H9 (cell line): ENCODE results near the gene RADX. TPM values are rescaled to one million over a fixed set of nuclear protein-coding genes. Genes with fewer than 3 reads are reported as not detected.

Source experiments
- DNase-seq: peaks from one replicate; pipeline ENCODE4 v3.0.0-alpha.2; 2017
- H2AFZ ChIP-seq: one replicate; pipeline ENCODE4 v1.6.1; 2013; ENCODE audit warnings: mild to moderate bottlenecking, low read length, control low read depth, moderate library complexity
- H2AK5ac ChIP-seq: 2 replicates; pipeline ENCODE4 v1.6.1; 2013; ENCODE audit warnings: low read length, control low read depth, mixed read lengths; ENCODE audit not compliant: insufficient read length
- H2BK120ac ChIP-seq: one replicate; pipeline ENCODE4 v1.6.1; 2013; ENCODE audit warnings: low read depth, mild to moderate bottlenecking, low read length, control low read depth, inconsistent platforms; ENCODE audit not compliant: poor library complexity, severe bottlenecking
- H2BK12ac ChIP-seq: 2 replicates; pipeline ENCODE4 v1.6.1; 2013; ENCODE audit warnings: low read length, control low read depth, mixed read lengths, low read depth; ENCODE audit not compliant: insufficient read length
- H2BK15ac ChIP-seq: 2 replicates; pipeline ENCODE4 v1.6.1; 2013; ENCODE audit warnings: low read depth, low read length, control low read depth
- H2BK20ac ChIP-seq: one replicate; pipeline ENCODE4 v1.6.1; 2013; ENCODE audit warnings: low read depth, mild to moderate bottlenecking, low read length, control low read depth, inconsistent platforms; ENCODE audit not compliant: poor library complexity, severe bottlenecking
- H2BK5ac ChIP-seq: 2 replicates; pipeline ENCODE4 v1.6.1; 2013; ENCODE audit warnings: low read length, control low read depth, mixed read lengths; ENCODE audit not compliant: insufficient read length
- H3K14ac ChIP-seq: 2 replicates; pipeline ENCODE4 v1.6.1; 2013; ENCODE audit warnings: low read length, control low read depth; ENCODE audit not compliant: insufficient read depth
- H3K18ac ChIP-seq: 2 replicates; pipeline ENCODE4 v1.6.1; 2013; ENCODE audit warnings: low read depth, mild to moderate bottlenecking, mixed read lengths, low read length, control low read depth; ENCODE audit not compliant: insufficient read length
- H3K23ac ChIP-seq: 2 replicates; pipeline ENCODE4 v1.6.1; 2013; ENCODE audit warnings: low read length, control low read depth, mixed read lengths, low read depth; ENCODE audit not compliant: insufficient read length
- H3K23me2 ChIP-seq: 2 replicates; pipeline ENCODE4 v1.6.1; 2013; ENCODE audit warnings: low read depth, mild to moderate bottlenecking, mixed read lengths, low read length, control low read depth; ENCODE audit not compliant: insufficient read length, poor library complexity, severe bottlenecking
- H3K27ac ChIP-seq: 2 replicates; pipeline ENCODE4 v1.5.1; 2013; ENCODE audit warnings: low read length, control low read depth, mixed read lengths, low read depth; ENCODE audit not compliant: insufficient read length
- H3K27me3 ChIP-seq: 2 replicates; pipeline ENCODE4 v1.6.1; 2013; ENCODE audit warnings: low read length, control low read depth, inconsistent platforms; ENCODE audit not compliant: insufficient read depth
- H3K4ac ChIP-seq: 2 replicates; pipeline ENCODE4 v1.6.1; 2013; ENCODE audit warnings: low read depth, mild to moderate bottlenecking, control low read depth, inconsistent platforms, low read length, moderate library complexity
- H3K4me1 ChIP-seq: 2 replicates; pipeline ENCODE4 v1.6.1; 2013; ENCODE audit warnings: low read length, control low read depth, inconsistent platforms; ENCODE audit not compliant: insufficient read depth
- H3K4me2 ChIP-seq: 2 replicates; pipeline ENCODE4 v1.6.1; 2013; ENCODE audit warnings: low read length, control low read depth, mixed read lengths; ENCODE audit not compliant: insufficient read length, insufficient read depth
- H3K56ac ChIP-seq: 2 replicates; pipeline ENCODE4 v1.6.1; 2013; ENCODE audit warnings: low read depth, mild to moderate bottlenecking, mixed read lengths, low read length, control low read depth; ENCODE audit not compliant: insufficient read length
- H3K79me1 ChIP-seq: 2 replicates; pipeline ENCODE4 v1.6.1; 2013; ENCODE audit warnings: low read depth, mild to moderate bottlenecking, moderate library complexity, low read length, control low read depth, inconsistent platforms; ENCODE audit not compliant: insufficient read depth, poor library complexity, severe bottlenecking
- H3K79me2 ChIP-seq: 2 replicates; pipeline ENCODE4 v1.6.1; 2013; ENCODE audit warnings: low read length, control low read depth, inconsistent platforms; ENCODE audit not compliant: insufficient read depth
- H3K9ac ChIP-seq: 2 replicates; pipeline ENCODE4 v1.6.1; 2013; ENCODE audit warnings: low read length, control low read depth, mixed read lengths; ENCODE audit not compliant: insufficient read length; ENCODE audit errors: extremely low read depth
- H3K9me3 ChIP-seq: one replicate; pipeline ENCODE4 v1.6.1; 2013; ENCODE audit warnings: low read depth, low read length, inconsistent platforms; ENCODE audit not compliant: control insufficient read depth
- H3T11ph ChIP-seq: one replicate; pipeline ENCODE4 v1.6.1; 2013; ENCODE audit warnings: mild to moderate bottlenecking, low read length, control low read depth, inconsistent platforms
- H4K20me1 ChIP-seq: one replicate; pipeline ENCODE4 v1.6.1; 2013; ENCODE audit not compliant: control insufficient read depth, insufficient read length, insufficient read depth
- H4K5ac ChIP-seq: 2 replicates; pipeline ENCODE4 v1.6.1; 2013; ENCODE audit warnings: low read depth, mild to moderate bottlenecking, mixed read lengths, low read length, control low read depth; ENCODE audit not compliant: insufficient read length
- H4K8ac ChIP-seq: replicated peaks from 2 replicates; pipeline ENCODE4 v1.6.1; 2013; ENCODE audit warnings: low read length, control low read depth, mixed read lengths, low read depth; ENCODE audit not compliant: insufficient read length
- H4K91ac ChIP-seq: 2 replicates; pipeline ENCODE4 v1.6.1; 2013; ENCODE audit warnings: low read depth, mild to moderate bottlenecking, moderate library complexity, mixed read lengths, low read length, control low read depth; ENCODE audit not compliant: insufficient read length
- H3K27ac Mint-ChIP-seq, 3 experiments: 2 replicates in 2 of 3; 3 replicates in 1 of 3; pipeline ENCODE4 v1.8.0; 2020 to 2021; ENCODE audit warnings: mixed read lengths in 3 of 3, mild to moderate bottlenecking in 1 of 3, moderate library complexity in 1 of 3
- H3K27me3 Mint-ChIP-seq: 2 replicates; pipeline ENCODE4 v1.8.0; 2021; ENCODE audit warnings: low read depth, mild to moderate bottlenecking, moderate library complexity, mixed read lengths
- H3K36me3 Mint-ChIP-seq, 3 experiments: 2 replicates in 2 of 3; 3 replicates in 1 of 3; pipeline ENCODE4 v1.8.0; 2020 to 2021; ENCODE audit warnings: low read depth in 3 of 3, mixed read lengths in 3 of 3; ENCODE audit not compliant: insufficient read depth in 1 of 3
- H3K4me1 Mint-ChIP-seq, 2 experiments: 2 replicates each; pipeline ENCODE4 v1.8.0; 2020; ENCODE audit warnings: mixed read lengths in 2 of 2
- H3K4me3 Mint-ChIP-seq, 2 experiments: 2 replicates in 1 of 2; 3 replicates in 1 of 2; pipeline ENCODE4 v1.8.0; 2020 to 2021; ENCODE audit warnings: mild to moderate bottlenecking in 2 of 2, mixed read lengths in 2 of 2, moderate library complexity in 1 of 2
- H3K9me3 Mint-ChIP-seq, 2 experiments: 2 replicates in 1 of 2; 3 replicates in 1 of 2; pipeline ENCODE4 v1.8.0; 2020; ENCODE audit warnings: mild to moderate bottlenecking in 2 of 2, mixed read lengths in 2 of 2, moderate library complexity in 1 of 2
- WGBS: extraction: QIAGEN DNeasy Blood & Tissue Kit; methylation state at CpG from one replicate; pipeline ENCODE4 v1.1.7; 2013; ENCODE audit warnings: missing lambda C conversion rate, low lambda C conversion rate, mixed read lengths; ENCODE audit not compliant: insufficient read length; ENCODE audit errors: extremely low coverage; 5-methylcytosine and 5-hydroxymethylcytosine counted together
- total RNA-seq: library from RNA; stranded (reverse); gene quantifications from 2 replicates; pipeline ENCODE4 v1.2.1, GENCODE V29; 2021
- TF ChIP-seq, protein P1 (sequence below): fragments of 200-600 bp; sonication (generic); conservative IDR thresholded peaks from 3 replicates; pipeline ENCODE4 v1.8.0; 2021; ENCODE audit warnings: antibody characterized with exemption, mild to moderate bottlenecking

Gene RADX
- total RNA-seq, 1 experiment from 2014 or later = 1.5 TPM

DNA sequence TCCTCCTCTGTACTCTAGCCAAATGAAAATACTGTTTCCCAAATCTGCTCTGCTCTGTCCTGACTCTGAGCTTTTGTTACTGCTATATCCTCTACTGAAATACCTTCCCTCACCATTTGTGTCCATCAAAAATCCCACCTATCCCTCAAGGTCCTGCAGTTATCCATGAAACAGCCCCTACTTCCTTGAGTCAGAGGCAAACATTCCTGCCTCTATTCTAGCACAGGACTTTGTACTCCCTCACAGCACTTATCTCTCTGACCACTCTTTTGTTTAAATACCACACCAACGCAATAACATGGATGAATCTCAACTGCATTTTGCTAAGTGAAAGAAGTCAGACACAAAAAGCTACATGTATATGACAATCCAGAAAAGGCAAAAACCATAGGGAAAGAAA, 104.2 kb downstream of the RADX start:
- DNase-seq = no peak
- peaks cover 4% of the 10 kb centered on the region for H3K27me3 Mint-ChIP-seq
- Histone ChIP-seq H2BK20ac (no peak overlapping the region), H2AK5ac (no peak overlapping the region), H4K5ac (no peak overlapping the region), H2BK12ac (no peak overlapping the region), H3K79me1 (no peaks in the 10 kb centered on the region), H3K27me3 (no peaks in the 10 kb centered on the region), H2BK120ac (no peak overlapping the region), H3K9ac (no peak overlapping the region), H3K18ac (no peak overlapping the region), H3K27ac (no peak overlapping the region), H4K8ac (no peak overlapping the region), H2BK5ac (no peak overlapping the region), H3K56ac (no peak overlapping the region), H4K20me1 (no peaks in the 10 kb centered on the region), H3T11ph (no peak overlapping the region), H2AFZ (no peak overlapping the region), H3K9me3 (no peaks in the 10 kb centered on the region), H3K23ac (no peak overlapping the region), H4K91ac (no peak overlapping the region), H3K79me2 (no peaks in the 10 kb centered on the region), H3K4me1 (no peaks in the 10 kb centered on the region), H3K4ac (no peak overlapping the region), H3K4me2 (no peak overlapping the region), H2BK15ac (no peak overlapping the region), H3K23me2 (no peaks in the 10 kb centered on the region), H3K14ac (no peak overlapping the region)
- no peak overlapping the region for H3K4me3 Mint-ChIP-seq
- H3K27ac Mint-ChIP-seq = no peak overlapping the region
- H3K9me3 Mint-ChIP-seq = peaks cover 0 to 57% of the 10 kb centered on the region in 2 experiments; a peak in 2 of 5 replicates
- no CpG with 5 or more reads among the region's 1 CpG for WGBS
- H3K36me3 Mint-ChIP-seq = no peaks in the 10 kb centered on the region; a peak in 1 of 7 replicates
- TF ChIP-seq, protein P1, sequence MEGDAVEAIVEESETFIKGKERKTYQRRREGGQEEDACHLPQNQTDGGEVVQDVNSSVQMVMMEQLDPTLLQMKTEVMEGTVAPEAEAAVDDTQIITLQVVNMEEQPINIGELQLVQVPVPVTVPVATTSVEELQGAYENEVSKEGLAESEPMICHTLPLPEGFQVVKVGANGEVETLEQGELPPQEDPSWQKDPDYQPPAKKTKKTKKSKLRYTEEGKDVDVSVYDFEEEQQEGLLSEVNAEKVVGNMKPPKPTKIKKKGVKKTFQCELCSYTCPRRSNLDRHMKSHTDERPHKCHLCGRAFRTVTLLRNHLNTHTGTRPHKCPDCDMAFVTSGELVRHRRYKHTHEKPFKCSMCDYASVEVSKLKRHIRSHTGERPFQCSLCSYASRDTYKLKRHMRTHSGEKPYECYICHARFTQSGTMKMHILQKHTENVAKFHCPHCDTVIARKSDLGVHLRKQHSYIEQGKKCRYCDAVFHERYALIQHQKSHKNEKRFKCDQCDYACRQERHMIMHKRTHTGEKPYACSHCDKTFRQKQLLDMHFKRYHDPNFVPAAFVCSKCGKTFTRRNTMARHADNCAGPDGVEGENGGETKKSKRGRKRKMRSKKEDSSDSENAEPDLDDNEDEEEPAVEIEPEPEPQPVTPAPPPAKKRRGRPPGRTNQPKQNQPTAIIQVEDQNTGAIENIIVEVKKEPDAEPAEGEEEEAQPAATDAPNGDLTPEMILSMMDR = no peak
- H3K4me1 Mint-ChIP-seq = no peaks in the 10 kb centered on the region
